Tongue (tissue), 2 donors: Measurements from ENCODE around the gene NUTF2. TPM values are rescaled to one million over a fixed set of nuclear protein-coding genes. Genes with fewer than 3 reads are reported as not detected.

Experiments used
- DNase-seq: peaks from one replicate; pipeline ENCODE4 v3.0.0-alpha.2; 2015
- total RNA-seq: library from RNA; depleted of rRNA; stranded (reverse); fragments of >200 nt; gene quantifications from one replicate; pipeline ENCODE4 v1.2.3, GENCODE V29; 2014

The NUTF2 gene
- total RNA-seq, 1 donor from 2014 or later: 124 TPM

DNA sequence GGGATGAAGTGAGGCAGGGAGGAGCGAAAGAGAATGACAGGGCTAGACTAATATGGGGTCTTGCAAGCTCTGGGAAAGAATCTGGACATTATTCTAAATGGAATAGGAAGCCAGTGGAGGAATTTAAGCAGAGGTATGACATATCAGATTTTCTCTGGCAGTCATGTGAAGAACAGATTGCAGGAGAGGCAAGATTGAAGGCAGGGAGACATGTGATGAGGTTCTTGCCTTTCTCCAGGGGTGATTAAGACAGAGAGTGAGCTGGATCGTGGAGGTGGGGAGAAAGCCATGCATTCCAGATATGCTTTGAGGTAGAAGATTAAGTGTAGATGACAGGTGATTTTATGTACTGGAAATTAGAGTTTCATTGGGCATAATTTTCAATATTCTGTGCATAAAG lies 8.9 kb upstream of the NUTF2 start:
- DNase-seq: no peak

GRCh38 chr16:67841198-67841815 lies 5.4 kb upstream of the NUTF2 start:
- no peak for DNase-seq

DNA sequence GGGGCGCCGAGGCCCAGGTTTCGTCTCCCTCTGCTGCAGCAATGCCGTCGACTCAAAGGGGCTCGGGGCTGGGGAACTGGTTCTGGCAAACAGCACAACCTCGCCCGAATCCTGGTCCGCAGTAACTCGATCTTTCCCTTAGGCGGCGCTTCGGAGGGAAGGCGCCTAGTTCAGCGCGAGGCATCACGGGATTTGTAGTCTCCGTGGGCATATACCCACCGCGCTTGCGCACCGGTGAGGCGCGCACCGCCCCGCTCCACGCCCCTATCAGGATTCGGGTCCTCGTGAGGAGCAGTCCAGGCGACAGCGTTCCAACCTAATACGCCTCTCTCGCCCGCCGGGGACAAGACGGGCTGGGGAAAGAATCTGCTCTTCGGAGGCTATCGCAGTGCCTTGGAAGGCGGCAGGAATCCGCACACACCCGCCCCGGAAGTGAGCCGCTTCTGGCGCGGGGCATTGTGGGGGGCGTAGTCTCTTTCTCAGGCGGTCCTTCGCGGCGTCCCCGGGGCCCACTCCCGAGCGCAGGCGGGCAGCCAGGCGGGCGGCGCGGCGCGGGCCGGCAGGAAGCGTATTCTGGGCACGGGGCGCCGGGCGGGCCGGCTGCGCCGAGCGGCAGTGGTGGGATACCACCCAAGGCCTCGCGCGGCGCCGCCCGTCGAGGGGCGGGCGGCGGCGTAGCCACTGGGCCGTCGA lies 4.8 kb upstream of the NUTF2 start, which contains the start of gene THAP11:
TSS of gene THAP11 (plus strand) at position 505 of the 693 bp plus-strand sequence. CDS start 235 bp downstream, outside the sequence.
- peak; percentile 99 for DNase-seq

GRCh38 chr16:67842509-67843342 lies 4.0 kb upstream of the NUTF2 start:
- DNase-seq: peak; percentile 54

GRCh38 chr16:67843343-67843765 lies 3.4 kb upstream of the NUTF2 start:
- no peak for DNase-seq

- peak; percentile 21 for DNase-seq
These were observed 2.2 kb upstream of the NUTF2 start for GRCh38 chr16:67844497-67844896.

- no peak for DNase-seq
These were observed 1.3 kb upstream of the NUTF2 start for GRCh38 chr16:67845291-67846062.

DNA sequence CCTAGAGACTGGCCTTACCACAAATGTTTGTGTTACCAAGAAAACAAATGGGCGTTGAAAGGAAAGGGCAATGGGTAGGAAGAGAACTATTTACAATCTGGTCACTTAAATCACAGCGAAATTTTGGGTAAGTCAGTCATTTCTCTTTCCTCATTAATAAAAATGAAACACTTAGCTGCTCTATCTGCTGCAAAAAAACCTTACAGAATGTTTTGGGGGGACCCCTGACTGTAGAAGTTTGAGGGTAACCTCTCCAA lies 742 bp upstream of the NUTF2 start:
- DNase-seq: no peak

GRCh38 chr16:67847064-67847861 lies 530 bp downstream of the NUTF2 start, which contains the start of gene CENPT:
Gene CENPT, minus strand, starts transcription at chr16:67847693. Its CDS starts 13,834 bp downstream, at chr16:67833859.
- DNase-seq: peak; percentile 47

- no peak for DNase-seq
These were observed 1.4 kb downstream of the NUTF2 start for GRCh38 chr16:67848118-67848517.

DNA sequence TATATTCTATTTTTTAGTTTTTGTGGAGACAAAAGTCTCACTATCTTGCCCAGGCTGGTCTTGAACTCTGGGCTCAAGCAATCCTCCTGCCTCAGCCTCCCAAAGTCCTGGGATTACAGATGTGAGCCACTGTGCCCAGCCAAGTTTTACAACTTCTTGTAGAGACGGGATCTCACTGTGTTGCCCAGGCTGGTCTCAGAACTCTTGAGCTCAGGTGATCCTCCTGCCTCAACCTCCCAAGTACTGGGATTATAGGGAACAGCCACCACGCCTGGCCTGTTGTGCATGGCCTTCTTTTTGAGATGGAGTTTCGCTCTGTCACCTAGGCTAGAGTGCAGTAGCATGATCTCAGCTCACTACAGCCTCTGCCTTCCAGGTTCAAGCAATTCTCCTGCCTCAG lies 6.9 kb downstream of the NUTF2 start:
- no peak for DNase-seq

GRCh38 chr16:67855789-67856188 lies 9.1 kb downstream of the NUTF2 start:
- no peak for DNase-seq

DNA sequence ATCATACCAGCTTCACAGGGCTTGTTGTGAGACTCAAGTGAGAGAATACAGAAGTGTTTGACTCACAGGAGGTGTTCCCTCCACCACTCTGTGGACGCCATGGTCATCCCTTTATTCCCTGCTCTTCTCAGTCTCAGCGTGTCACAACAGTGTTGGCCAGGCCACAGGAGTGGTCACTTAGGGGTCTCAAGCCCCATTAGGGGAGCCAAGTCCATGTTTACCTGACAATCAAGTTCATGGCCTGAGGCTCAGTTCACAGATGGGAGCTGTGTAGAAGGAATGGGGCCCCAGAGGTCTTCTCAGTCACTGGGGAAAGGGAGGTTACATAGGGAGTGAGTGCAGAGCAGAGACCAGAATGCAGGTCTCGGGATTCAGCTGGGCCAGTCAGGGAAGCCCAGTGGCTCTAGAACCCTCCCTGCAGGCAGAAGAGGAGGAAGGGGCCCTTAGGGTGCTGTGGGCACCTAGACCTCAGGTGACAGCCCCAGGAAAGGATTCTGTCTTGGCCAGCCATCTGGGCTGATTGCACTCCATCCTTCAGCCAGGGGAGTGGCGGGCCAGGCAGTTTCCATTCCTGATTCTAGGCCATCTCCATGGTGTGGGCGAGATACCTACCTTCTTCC lies 10.3 kb downstream of the NUTF2 start:
- DNase-seq: no peak

DNA sequence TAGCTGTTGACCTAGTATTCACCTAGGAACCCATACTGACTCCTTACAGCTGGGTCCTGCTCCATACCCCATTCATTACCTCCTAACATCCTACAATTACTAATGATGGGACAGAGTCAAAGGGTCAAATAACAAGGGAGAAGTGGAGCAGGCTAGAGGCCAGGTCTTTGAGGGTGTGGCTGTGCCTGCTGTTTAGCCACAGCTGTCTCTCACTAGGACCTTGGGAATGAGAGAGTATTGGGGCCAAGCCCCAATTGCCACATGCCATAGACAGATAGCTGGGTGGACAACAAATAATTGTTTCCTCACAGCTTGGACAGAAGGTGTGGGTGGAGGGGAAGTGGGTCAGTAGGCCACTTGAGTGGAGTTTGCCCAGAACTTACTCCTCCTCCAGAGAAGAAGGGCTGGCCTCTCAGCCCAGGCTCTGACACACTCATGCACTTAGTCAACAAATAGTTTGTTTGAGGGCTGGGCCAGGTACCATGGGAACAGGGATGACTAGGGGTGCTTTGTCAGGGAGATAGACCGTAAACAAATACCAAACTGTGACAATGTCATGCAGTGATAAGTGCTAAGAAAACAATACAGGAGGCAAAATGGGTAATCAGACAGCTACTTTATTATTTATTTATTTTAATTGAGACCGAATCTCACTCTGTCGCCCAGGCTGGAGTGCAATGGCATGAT lies 11.0 kb downstream of the NUTF2 start:
- DNase-seq: peak; percentile 70

DNA sequence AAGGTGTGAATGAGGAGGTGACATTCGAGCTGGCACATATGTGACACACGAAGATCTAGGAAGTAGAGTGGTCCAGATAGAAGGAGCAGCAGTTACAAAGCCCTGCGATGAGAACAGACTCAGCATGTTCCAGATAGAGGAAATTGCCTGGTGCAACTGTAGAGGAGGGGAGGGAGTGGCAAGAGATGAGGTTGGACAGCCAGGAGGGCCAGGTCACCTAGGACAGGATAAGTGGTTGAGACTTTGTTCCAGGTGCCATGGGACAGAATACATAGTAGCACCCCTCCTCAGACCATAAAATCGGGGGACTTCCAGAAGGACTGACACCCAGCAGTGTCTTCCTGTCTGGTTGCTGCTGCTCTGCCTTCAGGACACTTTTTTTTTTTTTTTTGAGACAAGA lies 11.8 kb downstream of the NUTF2 start:
- DNase-seq: no peak

GRCh38 chr16:67860589-67861398 lies 14.1 kb downstream of the NUTF2 start:
- DNase-seq: no peak

DNA sequence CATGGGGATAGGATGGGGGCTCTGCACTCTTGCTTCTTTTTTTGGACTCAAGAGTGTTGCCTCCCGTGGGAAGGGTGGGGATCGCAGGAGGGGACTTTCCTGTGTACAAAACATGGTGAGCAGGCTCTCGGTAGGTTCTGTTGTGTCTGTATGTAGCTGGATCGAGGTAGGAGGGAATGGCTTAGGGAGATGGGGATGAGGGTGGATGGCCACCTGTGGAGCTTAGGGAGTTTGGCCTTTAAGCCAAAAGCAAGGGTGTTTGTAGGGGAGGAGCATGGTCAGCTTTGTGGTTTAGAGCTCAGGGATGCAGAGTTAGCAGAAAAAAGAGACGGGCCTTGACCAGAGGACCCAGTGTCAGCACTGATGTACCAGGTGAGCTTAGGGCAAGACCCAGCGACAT lies 15.1 kb downstream of the NUTF2 start:
- no peak for DNase-seq

- peak; percentile 73 for DNase-seq
These were observed 16.2 kb downstream of the NUTF2 start for GRCh38 chr16:67862623-67863583.
